A549 (cell line): ENCODE data around the gene HNF1B. TPM values are rescaled to one million over a fixed set of nuclear protein-coding genes. Genes with fewer than 3 reads are reported as not detected.

Experiments
- ATAC-seq, 2 experiments: fragments of 200-7000 bp in 1 of 2; fragments of >200 bp in 1 of 2; cut with Nextera tagmentation in 1 of 2; cut with Tn5 transposase in 1 of 2; 3 replicates each; pipeline versions ENCODE4 v1.8.0 to v1.9.1; 2018 to 2020; ENCODE audit warnings: mild to moderate bottlenecking in 1 of 2, moderate library complexity in 1 of 2
- CTCF ChIA-PET: fragments of 300-600 bp; sonication (Branson Sonifier 250); formaldehyde crosslinking; extraction: SDS; loops from one replicate; lab custom pipeline; 2021; ENCODE audit warnings: antibody characterized with exemption, inconsistent platforms; lab: Yijun Ruan, JAX
- POLR2A ChIA-PET: fragments of 350-600 bp; formaldehyde crosslinking; extraction: SDS; loops from one replicate; lab custom pipeline; 2021; ENCODE audit warnings: antibody characterized with exemption, inconsistent platforms; lab: Yijun Ruan, JAX
- DNase-seq, 2 experiments: peaks; one replicate each; pipeline versions ENCODE4 v3.0.0 to v3.0.0-alpha.2; 2011 to 2016; ENCODE audit warnings: low read depth in 1 of 2, low spot score in 1 of 2
- FAIRE-seq: peaks from 2 replicates; lab custom pipeline; 2011; peaks lifted over from hg19 to GRCh38; lab: Jason Lieb, UNC
- H3K27ac ChIP-seq, 2 experiments: fragments of >200 bp; sonication (Bioruptor Twin); formaldehyde crosslinking; 3 replicates each; pipeline ENCODE4 v1.5.1; 2016 to 2017
- H3K4me1 ChIP-seq: fragments of >200 bp; sonication (Bioruptor Twin); formaldehyde crosslinking; 3 replicates; pipeline ENCODE4 v1.6.1; 2016
- H3K4me2 ChIP-seq: fragments of >200 bp; sonication (Bioruptor Twin); formaldehyde crosslinking; 3 replicates; pipeline ENCODE4 v1.6.1; 2016
- H3K4me3 ChIP-seq: fragments of >200 bp; sonication (Bioruptor Twin); formaldehyde crosslinking; 3 replicates; pipeline ENCODE4 v1.5.1; 2016
- H3K9me3 ChIP-seq: fragments of >200 bp; sonication (Bioruptor Twin); formaldehyde crosslinking; 3 replicates; pipeline ENCODE4 v1.6.1; 2016
- ATOH8 ChIP-seq: fragments of 250-450 bp; sonication (Bioruptor Pico); IDR thresholded peaks from 2 replicates; pipeline ENCODE4 v1.5.0; 2020; ENCODE audit warnings: low read depth, mild to moderate bottlenecking, moderate library complexity
- BCL3 ChIP-seq: fragments of >200 bp; sonication (Bioruptor Twin); formaldehyde crosslinking; IDR thresholded peaks from 3 replicates; pipeline ENCODE4 v1.6.1; 2016
- CHD2 ChIP-seq: fragments of 150-350 bp; IDR thresholded peaks from 2 replicates; pipeline ENCODE4 v1.6.1; 2014; ENCODE audit warnings: low read length; ENCODE audit not compliant: partially characterized antibody
- EHF ChIP-seq: fragments of 250-450 bp; sonication (Bioruptor Pico); IDR thresholded peaks from 2 replicates; pipeline ENCODE4 v1.5.0; 2020; ENCODE audit warnings: mild to moderate bottlenecking
- FOSB ChIP-seq: fragments of 250-450 bp; sonication (Bioruptor Pico); IDR thresholded peaks from 2 replicates; pipeline ENCODE4 v1.5.0; 2020; ENCODE audit warnings: mild to moderate bottlenecking, moderate library complexity
- HMGXB4 ChIP-seq: fragments of 250-450 bp; sonication (Bioruptor Pico); IDR thresholded peaks from 2 replicates; pipeline ENCODE4 v1.5.0; 2021; ENCODE audit warnings: mild to moderate bottlenecking, moderate library complexity, borderline replicate concordance
- HOXB13 ChIP-seq: fragments of 250-450 bp; sonication (Bioruptor Pico); IDR thresholded peaks from 2 replicates; pipeline ENCODE4 v1.5.0; 2020; ENCODE audit warnings: low read depth, mild to moderate bottlenecking, moderate library complexity
- HOXB5 ChIP-seq: fragments of 250-450 bp; sonication (Bioruptor Pico); IDR thresholded peaks from 2 replicates; pipeline ENCODE4 v1.5.0; 2020; ENCODE audit warnings: mild to moderate bottlenecking, moderate library complexity
- JUN ChIP-seq, 2 experiments: fragments of >200 bp; sonication (Bioruptor Twin); formaldehyde crosslinking; IDR thresholded peaks; 2 replicates in 1 of 2; 3 replicates in 1 of 2; pipeline ENCODE4 v1.6.1; 2016 to 2017
- JUNB ChIP-seq: fragments of >200 bp; sonication (Bioruptor Twin); formaldehyde crosslinking; IDR thresholded peaks from 2 replicates; pipeline ENCODE4 v1.6.1; 2016
- KDM1A ChIP-seq: fragments of 200-600 bp; sonication (generic); IDR thresholded peaks from 2 replicates; pipeline ENCODE4 v1.6.1; 2016; ENCODE audit warnings: low read depth, mild to moderate bottlenecking
- KDM5A ChIP-seq: fragments of 200-600 bp; sonication (generic); IDR thresholded peaks from 2 replicates; pipeline ENCODE4 v1.6.1; 2016; ENCODE audit warnings: antibody characterized with exemption, mild to moderate bottlenecking
- MAFK ChIP-seq: fragments of 450-650 bp; IDR thresholded peaks from 2 replicates; pipeline ENCODE4 v1.6.1; 2014; ENCODE audit not compliant: partially characterized antibody
- MAZ ChIP-seq: fragments of 150-350 bp; IDR thresholded peaks from 2 replicates; pipeline ENCODE4 v1.6.1; 2014; ENCODE audit warnings: antibody characterized with exemption, low read depth, low read length, borderline replicate concordance
- MYC ChIP-seq: IDR thresholded peaks from 2 replicates; pipeline ENCODE4 v1.6.1; 2012; ENCODE audit warnings: mild to moderate bottlenecking, inconsistent platforms, low read length, improper control_type of control experiment, borderline replicate concordance
- NFE2L2 ChIP-seq: fragments of 150-350 bp; conservative IDR thresholded peaks from 2 replicates; pipeline ENCODE4 v1.6.1; 2014; ENCODE audit warnings: low read length
- NPAS2 ChIP-seq: fragments of 250-450 bp; sonication (Bioruptor Pico); IDR thresholded peaks from 2 replicates; pipeline ENCODE4 v1.8.0; 2022; ENCODE audit warnings: mild to moderate bottlenecking, moderate library complexity, borderline replicate concordance
- NR3C1 ChIP-seq: fragments of >200 bp; sonication (Bioruptor Twin); formaldehyde crosslinking; IDR thresholded peaks from 3 replicates; pipeline ENCODE4 v1.6.1; 2017
- PHF8 ChIP-seq: fragments of 200-600 bp; sonication (generic); IDR thresholded peaks from 2 replicates; pipeline ENCODE4 v1.6.1; 2016; ENCODE audit warnings: low read depth, mild to moderate bottlenecking, antibody characterized with exemption, moderate library complexity, borderline replicate concordance
- POLR2A ChIP-seq: IDR thresholded peaks from 2 replicates; pipeline ENCODE4 v1.6.1; 2012; ENCODE audit warnings: mild to moderate bottlenecking, low read length
- RARB ChIP-seq: fragments of 250-450 bp; sonication (Bioruptor Pico); IDR thresholded peaks from 2 replicates; pipeline ENCODE4 v1.8.0; 2021; ENCODE audit warnings: mild to moderate bottlenecking, moderate library complexity
- REST ChIP-seq: fragments of 200-600 bp; sonication (generic); IDR thresholded peaks from 2 replicates; pipeline ENCODE4 v1.6.1; 2016; ENCODE audit warnings: antibody characterized with exemption, mild to moderate bottlenecking, moderate library complexity
- RNF2 ChIP-seq: fragments of 200-600 bp; sonication (generic); IDR thresholded peaks from 2 replicates; pipeline ENCODE4 v1.6.1; 2016; ENCODE audit warnings: low read depth, mild to moderate bottlenecking, antibody characterized with exemption, moderate library complexity, borderline replicate concordance
- TFCP2L1 ChIP-seq: fragments of 250-450 bp; sonication (Bioruptor Pico); IDR thresholded peaks from 2 replicates; pipeline ENCODE4 v1.5.0; 2021; ENCODE audit warnings: mild to moderate bottlenecking
- ZC3H11A ChIP-seq: fragments of 450-650 bp; IDR thresholded peaks from 2 replicates; pipeline ENCODE4 v1.6.1; 2014; ENCODE audit warnings: antibody characterized with exemption, mild to moderate bottlenecking
- WGBS: methylation state at CpG from one replicate; pipeline ENCODE4 v1.1.6; 2017; ENCODE audit errors: missing lambda C conversion rate; 5-methylcytosine and 5-hydroxymethylcytosine counted together
- polyA plus RNA-seq, 4 experiments: library from polyadenylated mRNA; depleted of rRNA in 3 of 4; stranded (reverse); fragments of >200 nt; fragmentation: RNase III in 1 of 4; extraction: RNeasy Plus Mini Kit Qiagen cat#74134 plus additional on column Dnase treatment in 1 of 4; gene quantifications; 2 replicates in 3 of 4; 3 replicates in 1 of 4; pipeline ENCODE4 v1.2.3, GENCODE V29; 2011 to 2017

The HNF1B gene
- polyA plus RNA-seq, 2 of the 4 experiments (the other 2 are of a cell fraction) = 13.3 to 21.3 TPM

- CTCF ChIA-PET = interaction anchor here (0.6 to 3.6 kb wide), 6 partner anchors 9 to 60 kb away, joined by 3 to 20 read pairs (median 7); partner anchors contain the start of gene HNF1B
- FAIRE-seq = no peak
- DNase-seq = peak in 1 of 2 experiments; percentile 49
- no peaks in the 10 kb centered on the region for H3K9me3 ChIP-seq
- WGBS = 95% methylated on average over 3 of the region's 3 CpGs
- peaks cover 40% of the 10 kb centered on the region for H3K4me1 ChIP-seq
- POLR2A ChIA-PET = no interaction called here
- peak overlapping the region in 1 of 2 experiments; percentile 60; a peak in 3 of 6 replicates for H3K27ac ChIP-seq
- ATAC-seq = no peak
- TF ChIP-seq RARB (CRISPR knock-in tag) = no peak
- TF ChIP-seq TFCP2L1 (CRISPR knock-in tag) = no peak
- no peak for TF ChIP-seq ATOH8 (CRISPR knock-in tag)
- TF ChIP-seq PHF8 = no peak
- no peak for TF ChIP-seq MAZ
- no peak for TF ChIP-seq HMGXB4 (CRISPR knock-in tag)
- TF ChIP-seq ZC3H11A = no peak
- no peak for TF ChIP-seq NPAS2 (CRISPR knock-in tag)
- TF ChIP-seq JUNB = no peak
- TF ChIP-seq CHD2 = no peak
- no peak for TF ChIP-seq BCL3
- TF ChIP-seq REST = no peak
- no peak for TF ChIP-seq NR3C1
- no peak for TF ChIP-seq KDM5A
- no peak for TF ChIP-seq FOSB (CRISPR knock-in tag)
- TF ChIP-seq EHF (CRISPR knock-in tag) = no peak
- TF ChIP-seq HOXB13 (CRISPR knock-in tag) = no peak
- no peak for TF ChIP-seq NFE2L2
- no peak overlapping the region for H3K4me2 ChIP-seq
- H3K4me3 ChIP-seq = no peak overlapping the region
Observed at GRCh38 chr17:37756051-37756450, 11.2 kb upstream of the HNF1B start.

GRCh38 chr17:37755455-37755854 lies 10.6 kb upstream of the HNF1B start:
- ATAC-seq = no peak
- no peak for FAIRE-seq
- H3K4me2 ChIP-seq = no peak overlapping the region
- H3K4me3 ChIP-seq = no peak overlapping the region
- H3K27ac ChIP-seq = peak overlapping the region in 1 of 2 experiments; percentile 60; a peak in 3 of 6 replicates
- DNase-seq = no peak
- 89% methylated on average over 4 of the region's 4 CpGs for WGBS
- POLR2A ChIA-PET = no interaction called here
- peaks cover 42% of the 10 kb centered on the region for H3K4me1 ChIP-seq
- TF ChIP-seq NFE2L2 (peak; percentile 93), MAFK (peak; percentile 90), ATOH8 (CRISPR knock-in tag) (no peak), REST (no peak), MYC (no peak), POLR2A (no peak), RNF2 (no peak), JUN (IDR thresholded peaks at IDR 0.05) (no peak), KDM1A (no peak), HOXB5 (CRISPR knock-in tag) (no peak), MAZ (no peak)
- no peaks in the 10 kb centered on the region for H3K9me3 ChIP-seq
- CTCF ChIA-PET = interaction anchor here (1.9 to 3.6 kb wide), 4 partner anchors 10 to 106 kb away, joined by 11 to 20 read pairs (median 12); partner anchors contain the start of gene HNF1B
